ENCODE results near the gene KIF6. TPM values are rescaled to one million over a fixed set of nuclear protein-coding genes. Genes with fewer than 3 reads are reported as not detected.

The KIF6 gene
- total RNA-seq, 6 experiments from 2014 or later, result not detected

GRCh38 chr6:39339096-39339867 is 385.9 kb downstream of the KIF6 start:
- DNase-seq, result no peak
- Mint-ChIP-seq H3K4me3 (no peak overlapping the region), H3K9me3 (no peaks in the 10 kb centered on the region; the same call in 1 of the 2 replicates), H3K27ac (no peak overlapping the region), H3K36me3 (ENCODE audit: low read depth) (no peaks in the 10 kb centered on the region), H3K27me3 (ENCODE audit: insufficient read depth) (peaks cover 6% of the 10 kb centered on the region; the same call in 1 of the 2 replicates), H3K4me1 (ENCODE audit: low read depth) (peaks cover 7% of the 10 kb centered on the region; the same call in 1 of the 2 replicates)
- no peak for TF ChIP-seq CTCF (IDR thresholded peaks at IDR 0.05)

GRCh38 chr6:39338397-39338796 is 386.8 kb downstream of the KIF6 start:
- Mint-ChIP-seq H3K4me1 (ENCODE audit: low read depth) (peaks cover 7% of the 10 kb centered on the region; the same call in 1 of the 2 replicates), H3K36me3 (ENCODE audit: low read depth) (no peaks in the 10 kb centered on the region), H3K9me3 (no peaks in the 10 kb centered on the region; the same call in 1 of the 2 replicates), H3K27ac (no peak overlapping the region), H3K4me3 (no peak overlapping the region), H3K27me3 (ENCODE audit: insufficient read depth) (peaks cover 5% of the 10 kb centered on the region)
- no peak for TF ChIP-seq CTCF (IDR thresholded peaks at IDR 0.05)
- no peak for DNase-seq

- no peak overlapping the region for H3K4me3 Mint-ChIP-seq
- TF ChIP-seq CTCF (IDR thresholded peaks at IDR 0.05), result no peak
- no peak overlapping the region for H3K27ac Mint-ChIP-seq
- H3K27me3 Mint-ChIP-seq (ENCODE audit: insufficient read depth), result peaks cover 5% of the 10 kb centered on the region
- H3K9me3 Mint-ChIP-seq, result peaks cover 4% of the 10 kb centered on the region; the same call in 1 of the 2 replicates
- H3K4me1 Mint-ChIP-seq (ENCODE audit: low read depth), result peaks cover 7% of the 10 kb centered on the region; the same call in 1 of the 2 replicates
- H3K36me3 Mint-ChIP-seq (ENCODE audit: low read depth), result no peaks in the 10 kb centered on the region
- DNase-seq, result no peak
Measured at GRCh38 chr6:39335780-39336545, 389.2 kb downstream of the KIF6 start.

- Mint-ChIP-seq H3K36me3 (ENCODE audit: low read depth) (no peaks in the 10 kb centered on the region), H3K4me3 (no peak overlapping the region), H3K27me3 (ENCODE audit: insufficient read depth) (no peaks in the 10 kb centered on the region; the same call in none of the 2 replicates), H3K4me1 (ENCODE audit: low read depth) (peaks cover 7% of the 10 kb centered on the region; the same call in 1 of the 2 replicates), H3K27ac (no peak overlapping the region), H3K9me3 (peaks cover 4% of the 10 kb centered on the region; the same call in 1 of the 2 replicates)
- TF ChIP-seq CTCF (IDR thresholded peaks at IDR 0.05), result no peak
- DNase-seq, result no peak
Measured at GRCh38 chr6:39333644-39334438, 391.4 kb downstream of the KIF6 start.

- no peak overlapping the region for H3K4me3 Mint-ChIP-seq
- H3K4me1 Mint-ChIP-seq (ENCODE audit: low read depth), result no peaks in the 10 kb centered on the region
- H3K27ac Mint-ChIP-seq, result no peak overlapping the region
- DNase-seq, result no peak
- no peak for TF ChIP-seq CTCF (IDR thresholded peaks at IDR 0.05)
- no peaks in the 10 kb centered on the region for H3K36me3 Mint-ChIP-seq (ENCODE audit: low read depth)
- H3K9me3 Mint-ChIP-seq, result peaks cover 13% of the 10 kb centered on the region; the same call in 1 of the 2 replicates
- H3K27me3 Mint-ChIP-seq (ENCODE audit: insufficient read depth), result no peaks in the 10 kb centered on the region; the same call in none of the 2 replicates
Measured at GRCh38 chr6:39330476-39330875, 394.7 kb downstream of the KIF6 start.

Data from HFFc6 (cell line).